Gastrocnemius medialis (tissue), 4 donors: Measurements from ENCODE around the gene RBPJ. TPM values are rescaled to one million over a fixed set of nuclear protein-coding genes. Genes with fewer than 3 reads are reported as not detected.

ENCODE experiments used
- ATAC-seq, 2 donors: fragments of 150-250 bp; one replicate each; pipeline ENCODE4 v1.9.1; 2016
- DNase-seq, 2 donors: peaks; one replicate each; pipeline ENCODE4 v3.0.0-alpha.2; 2019
- H3K27ac ChIP-seq, 4 donors: fragments of 200-600 bp; sonication (generic); 1 replicate in 1 of 4; 2 replicates in 3 of 4; pipeline ENCODE4 v1.5.1; 2016 to 2018; ENCODE audit warnings: mild to moderate bottlenecking in 2 of 4, moderate library complexity in 1 of 4
- H3K27me3 ChIP-seq, 3 donors: fragments of 200-600 bp; sonication (generic) in 2 of 3; 1 replicate in 1 of 3; 2 replicates in 2 of 3; pipeline versions ENCODE4 v1.5.1 to v1.6.0; 2016 to 2019; ENCODE audit warnings: mild to moderate bottlenecking in 1 of 3, moderate library complexity in 1 of 3
- H3K36me3 ChIP-seq, 2 donors: fragments of 200-600 bp; sonication (generic) in 1 of 2; one replicate each; pipeline ENCODE4 v1.5.1; 2017 to 2018
- H3K4me1 ChIP-seq, 2 donors: fragments of 200-600 bp; sonication (generic) in 1 of 2; one replicate each; pipeline ENCODE4 v1.5.1; 2016 to 2017; ENCODE audit warnings: mild to moderate bottlenecking in 2 of 2
- H3K4me3 ChIP-seq, 4 donors: fragments of 200-600 bp; sonication (generic) in 3 of 4; 1 replicate in 1 of 4; 2 replicates in 3 of 4; pipeline ENCODE4 v1.5.1; 2016 to 2019; ENCODE audit warnings: mild to moderate bottlenecking in 2 of 4
- H3K9me3 ChIP-seq, 3 donors: fragments of 200-600 bp; sonication (generic) in 2 of 3; 1 replicate in 1 of 3; 2 replicates in 2 of 3; pipeline ENCODE4 v1.5.1; 2016 to 2019
- CTCF ChIP-seq, 5 experiments: fragments of 450-650 bp in 3 of 5; fragments of 200-600 bp in 2 of 5; sonication (generic) in 2 of 5; IDR thresholded peaks in 4 of 5; conservative IDR thresholded peaks in 1 of 5; 1 replicate in 4 of 5; 2 replicates in 1 of 5; pipeline ENCODE4 v1.5.1; 2016 to 2019; ENCODE audit warnings: antibody characterized with exemption in 5 of 5, mild to moderate bottlenecking in 3 of 5, moderate library complexity in 3 of 5
- POLR2A ChIP-seq, 2 donors: fragments of 450-650 bp; IDR thresholded peaks; one replicate each; pipeline ENCODE4 v1.6.1; 2017; ENCODE audit warnings: antibody characterized with exemption in 2 of 2, mild to moderate bottlenecking in 2 of 2, moderate library complexity in 2 of 2
- in situ Hi-C, 4 donors: fragments of 200-750 bp; cut with MboI; loops; one replicate each; pipeline versions ENCODE4 v1.15.0 to v1.8.0; 2017; ENCODE audit warnings: low sequenced_read_pairs in 4 of 4
- intact Hi-C: fragments of 100-400 bp; cut with DNase I; formaldehyde crosslinking; loops from one replicate; pipeline ENCODE4 v1.15.1; 2023; ENCODE audit warnings: low total_unique reads
- total RNA-seq, 4 donors: library from RNA; depleted of rRNA; stranded (reverse); fragments of >200 nt; gene quantifications; one replicate each; pipeline versions ENCODE4 v1.1.0 to v1.2.3, GENCODE V29; 2016

Gene RBPJ
- total RNA-seq, 4 donors from 2014 or later: 22.8 to 73.3 (median 37.1) TPM

GRCh38 chr4:26296021-26296420 is 24.8 kb upstream of the RBPJ start:
- H3K36me3 ChIP-seq: no peaks in the 10 kb centered on the region
- no peak overlapping the region for H3K4me3 ChIP-seq
- in situ Hi-C loops: no loop called here
- no peak overlapping the region for H3K27ac ChIP-seq
- DNase-seq (no peak), ATAC-seq (no peak)
- no peaks in the 10 kb centered on the region for H3K27me3 ChIP-seq
- TF ChIP-seq CTCF (IDR thresholded peaks at IDR 0.05 in 4 of 5, conservative IDR thresholded peaks at IDR 0.05 in 1 of 5) (no peak), POLR2A (IDR thresholded peaks at IDR 0.05) (no peak)
- intact Hi-C loops: no loop called here
- no peaks in the 10 kb centered on the region for H3K4me1 ChIP-seq
- no peaks in the 10 kb centered on the region for H3K9me3 ChIP-seq

- H3K9me3 ChIP-seq: no peaks in the 10 kb centered on the region
- in situ Hi-C loops: no loop called here
- no peak for TF ChIP-seq POLR2A (IDR thresholded peaks at IDR 0.05)
- TF ChIP-seq CTCF (IDR thresholded peaks at IDR 0.05 in 4 of 5, conservative IDR thresholded peaks at IDR 0.05 in 1 of 5): no peak
- no peak overlapping the region for H3K4me3 ChIP-seq
- no peaks in the 10 kb centered on the region for H3K27me3 ChIP-seq
- H3K27ac ChIP-seq: no peak overlapping the region
- DNase-seq (no peak), ATAC-seq (no peak)
- H3K36me3 ChIP-seq: no peaks in the 10 kb centered on the region
- no peaks in the 10 kb centered on the region for H3K4me1 ChIP-seq
- intact Hi-C loops: no loop called here
These were observed 24.3 kb upstream of the RBPJ start for GRCh38 chr4:26296514-26296913.

GRCh38 chr4:26297219-26297618 is 23.6 kb upstream of the RBPJ start:
- H3K4me3 ChIP-seq: no peak overlapping the region
- ATAC-seq (no peak), DNase-seq (no peak)
- H3K27me3 ChIP-seq: no peaks in the 10 kb centered on the region
- no peak overlapping the region for H3K27ac ChIP-seq
- intact Hi-C loops: no loop called here
- TF ChIP-seq POLR2A (IDR thresholded peaks at IDR 0.05): no peak
- in situ Hi-C loops: no loop called here
- no peaks in the 10 kb centered on the region for H3K9me3 ChIP-seq
- H3K4me1 ChIP-seq: no peaks in the 10 kb centered on the region
- H3K36me3 ChIP-seq: no peaks in the 10 kb centered on the region

- H3K4me1 ChIP-seq: no peaks in the 10 kb centered on the region
- TF ChIP-seq CTCF (IDR thresholded peaks at IDR 0.05 in 4 of 5, conservative IDR thresholded peaks at IDR 0.05 in 1 of 5): no peak
- no peak for TF ChIP-seq POLR2A (IDR thresholded peaks at IDR 0.05)
- intact Hi-C loops: no loop called here
- no peak overlapping the region for H3K27ac ChIP-seq
- H3K36me3 ChIP-seq: no peaks in the 10 kb centered on the region
- no peak overlapping the region for H3K4me3 ChIP-seq
- in situ Hi-C loops: no loop called here
- H3K9me3 ChIP-seq: no peaks in the 10 kb centered on the region
- ATAC-seq: no peak
- H3K27me3 ChIP-seq: no peaks in the 10 kb centered on the region
- no peak for DNase-seq
These were observed 22.4 kb upstream of the RBPJ start for GRCh38 chr4:26298198-26298947.

- H3K27me3 ChIP-seq: no peaks in the 10 kb centered on the region
- H3K4me1 ChIP-seq: no peaks in the 10 kb centered on the region
- DNase-seq (no peak), ATAC-seq (no peak)
- intact Hi-C loops: no loop called here
- H3K9me3 ChIP-seq: no peaks in the 10 kb centered on the region
- H3K27ac ChIP-seq: no peak overlapping the region
- H3K4me3 ChIP-seq: no peak overlapping the region
- TF ChIP-seq POLR2A (IDR thresholded peaks at IDR 0.05) (no peak), CTCF (IDR thresholded peaks at IDR 0.05 in 4 of 5, conservative IDR thresholded peaks at IDR 0.05 in 1 of 5) (no peak)
- in situ Hi-C loops: no loop called here
- no peaks in the 10 kb centered on the region for H3K36me3 ChIP-seq
These were observed 21.4 kb upstream of the RBPJ start for GRCh38 chr4:26299254-26299882.
